GM11168 (cell line): Measurements from ENCODE around the gene NUP62.

Source experiments
- in situ Hi-C: fragments of 300-500 bp; cut with MboI; formaldehyde crosslinking; loops from one replicate; pipeline ENCODE4 v1.12.0; 2022; ENCODE audit warnings: low sequenced_read_pairs; ENCODE audit not compliant: unreplicated experiment

Gene NUP62

DNA sequence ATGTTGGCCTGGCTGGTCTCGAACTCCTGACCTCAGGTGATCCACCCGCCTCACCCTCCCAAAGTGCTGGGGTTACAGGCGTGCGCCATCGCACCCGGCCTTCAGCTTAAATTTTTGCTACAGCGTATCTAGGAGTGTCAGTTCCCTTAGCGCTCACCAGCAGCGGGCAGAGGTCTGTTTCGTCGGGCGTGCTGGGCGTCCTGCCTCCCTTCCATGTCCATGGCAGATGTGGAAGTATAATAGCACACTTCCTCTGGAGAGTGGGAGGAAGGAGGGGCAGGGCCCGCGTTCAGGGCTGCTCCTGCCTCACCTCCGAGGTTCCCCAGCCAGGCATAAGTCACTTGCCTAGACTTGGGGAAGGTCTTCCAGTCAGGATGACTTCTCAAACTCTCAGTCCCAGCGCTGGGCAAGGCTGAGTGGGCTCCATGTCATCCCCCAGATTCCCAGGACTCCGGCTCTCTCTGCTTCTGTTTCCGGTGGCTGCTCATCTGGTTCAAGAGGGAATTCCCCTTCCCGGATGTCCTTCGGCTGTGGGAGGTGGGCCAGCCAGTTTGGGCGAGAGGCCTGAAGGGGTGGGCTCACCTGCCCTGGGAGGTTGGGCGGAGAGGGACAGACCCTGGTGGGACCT is 42.2 kb downstream of the NUP62 start:
- in situ Hi-C loops: no loop called here

DNA sequence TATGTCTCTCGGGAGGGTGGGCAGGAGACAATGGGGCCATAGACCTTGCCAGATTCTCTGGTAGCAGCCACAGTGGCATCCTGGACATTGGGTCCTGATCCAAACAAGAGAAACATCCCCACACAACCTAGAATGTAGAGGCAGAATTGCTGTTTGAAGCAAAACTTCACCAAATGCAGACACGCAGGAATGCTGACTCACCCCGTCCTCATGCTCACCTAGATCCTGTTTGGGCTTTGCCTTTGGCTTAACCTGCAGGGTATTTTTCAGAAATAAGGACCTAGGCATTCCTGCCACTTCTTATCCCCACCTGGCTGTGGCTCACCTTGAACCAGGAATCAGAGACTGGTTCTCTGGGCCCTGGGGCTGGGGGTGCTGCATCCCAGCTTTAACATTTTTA is 44.5 kb downstream of the NUP62 start:
- in situ Hi-C loops: no loop called here

DNA sequence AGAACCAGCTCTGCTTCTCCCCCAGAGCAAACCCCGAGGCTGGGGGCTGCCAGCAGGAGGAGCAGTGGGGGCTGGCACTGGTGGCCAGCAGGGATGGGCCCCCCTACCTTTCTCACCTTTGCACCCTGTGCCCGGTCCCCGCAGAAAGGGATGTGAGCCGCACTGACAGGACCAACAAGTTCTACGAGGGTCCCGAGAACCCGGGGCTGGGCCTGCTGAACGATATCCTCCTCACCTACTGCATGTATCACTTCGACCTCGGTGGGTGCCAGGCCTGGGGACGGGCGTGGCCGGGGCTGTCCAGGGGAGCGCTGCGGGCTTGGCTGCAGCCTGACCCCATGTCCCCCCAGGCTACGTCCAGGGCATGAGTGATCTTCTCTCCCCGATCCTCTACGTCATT is 45.2 kb downstream of the NUP62 start:
- in situ Hi-C loops: no loop called here

- in situ Hi-C loops: no loop called here
These were observed 46.2 kb downstream of the NUP62 start for GRCh38 chr19:49883094-49883493.

DNA sequence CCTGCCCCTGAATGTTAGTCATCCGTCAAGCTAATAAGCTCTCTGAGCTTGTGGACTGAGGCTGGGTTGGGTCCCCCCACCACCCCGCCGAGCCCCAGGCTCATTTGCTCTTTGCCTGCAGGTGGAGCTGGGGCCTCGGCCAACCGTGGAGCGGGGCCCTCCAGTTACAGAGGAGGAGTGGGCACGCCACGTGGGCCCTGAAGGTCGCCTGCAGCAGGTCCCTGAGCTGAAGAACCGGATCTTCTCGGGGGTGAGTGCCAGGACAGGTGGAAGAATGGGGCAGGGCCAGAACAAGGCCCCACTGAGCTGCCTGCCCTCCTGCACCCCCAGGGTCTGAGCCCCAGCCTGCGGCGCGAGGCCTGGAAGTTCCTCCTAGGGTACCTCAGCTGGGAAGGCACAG is 46.7 kb downstream of the NUP62 start:
- in situ Hi-C loops: no loop called here

- in situ Hi-C loops: no loop called here
These were observed 47.5 kb downstream of the NUP62 start for GRCh38 chr19:49881672-49882394.

DNA sequence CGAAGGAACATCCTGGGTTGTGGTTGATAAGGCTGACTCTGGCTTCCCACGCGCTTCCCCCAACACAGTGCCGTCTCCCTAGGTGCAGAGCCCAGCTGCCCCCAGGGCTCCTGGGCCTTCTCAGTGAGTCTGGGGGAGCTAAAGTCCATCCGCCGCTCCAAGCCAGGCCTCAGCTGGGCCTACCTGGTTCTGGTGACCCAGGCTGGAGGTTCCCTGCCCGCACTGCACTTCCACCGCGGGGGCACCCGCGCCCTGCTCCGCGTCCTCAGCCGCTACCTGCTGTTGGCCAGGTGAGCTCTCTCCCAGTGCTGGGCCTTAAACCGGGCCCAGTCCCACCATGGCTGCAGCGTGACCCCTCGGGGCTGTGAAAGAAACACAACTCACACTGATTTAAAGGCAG is 48.1 kb downstream of the NUP62 start:
- in situ Hi-C loops: no loop called here

DNA sequence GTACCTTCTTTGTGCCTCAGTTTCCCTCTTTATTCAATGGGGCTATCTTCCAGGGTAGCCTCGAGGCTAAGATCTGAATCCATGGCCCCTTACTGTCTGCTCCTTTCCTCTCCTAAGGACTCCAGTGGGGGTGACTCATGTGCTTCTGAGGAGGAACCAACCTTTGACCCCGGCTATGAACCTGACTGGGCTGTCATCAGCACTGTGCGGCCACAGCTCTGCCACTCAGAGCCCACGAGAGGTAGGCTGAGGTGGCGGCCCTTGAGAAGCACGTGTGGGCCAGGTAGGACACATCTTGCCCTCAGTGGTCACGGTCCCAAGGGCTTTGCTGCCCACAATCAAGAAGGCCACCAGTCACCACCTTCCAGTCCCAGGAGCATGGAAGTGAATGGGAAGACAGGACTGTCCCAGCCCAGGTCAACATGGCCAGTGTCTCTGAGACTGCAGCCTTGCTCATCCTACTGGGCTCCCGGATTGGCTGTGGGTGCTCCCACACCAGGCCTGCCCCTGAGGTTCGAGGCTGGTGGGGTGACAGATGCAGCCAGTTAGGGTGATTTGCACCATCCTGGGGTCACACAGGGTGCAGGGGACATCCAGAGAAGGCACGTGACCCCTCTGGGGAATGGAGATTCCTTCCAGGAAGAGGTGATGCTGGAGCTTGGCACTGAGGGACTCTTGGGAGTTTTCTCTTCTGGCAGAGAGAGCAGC is 49.0 kb downstream of the NUP62 start:
- in situ Hi-C loops: no loop called here

DNA sequence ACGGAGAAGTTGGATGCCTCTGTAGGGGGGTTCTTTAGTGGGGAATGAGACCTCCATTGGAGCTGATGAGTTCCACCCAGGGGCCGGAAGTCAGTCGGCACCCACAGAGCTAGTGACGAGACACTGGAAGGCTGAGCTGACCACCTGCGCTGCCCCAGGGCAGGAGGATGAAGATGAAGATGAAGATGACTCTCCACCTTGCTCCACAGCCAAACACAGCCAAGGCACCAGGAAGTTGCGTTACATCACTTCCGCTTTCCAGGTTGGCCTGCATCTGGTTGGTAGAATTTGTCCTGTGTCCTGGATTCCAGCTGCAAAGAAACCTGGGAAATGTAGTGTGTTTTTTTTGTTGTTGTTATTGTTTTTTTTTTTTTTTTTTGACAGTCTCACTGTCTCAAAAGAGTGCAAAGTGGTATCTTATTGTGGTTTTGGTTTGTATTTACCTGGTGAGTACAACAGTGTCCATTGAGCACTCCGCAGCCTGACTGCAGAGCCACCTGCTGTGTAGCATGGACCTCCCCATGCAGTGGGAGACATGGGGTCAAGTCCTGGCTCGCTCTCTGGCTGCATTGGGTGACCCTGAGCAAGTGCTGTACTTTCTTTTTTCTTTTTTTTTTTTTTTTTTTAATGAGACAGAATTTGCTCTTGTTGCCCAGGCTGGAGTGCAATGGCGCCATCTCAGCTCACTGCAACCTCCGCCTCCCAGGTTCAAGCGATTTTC is 49.9 kb downstream of the NUP62 start:
- in situ Hi-C loops: no loop called here

- in situ Hi-C loops: no loop called here
These were observed 50.6 kb downstream of the NUP62 start for GRCh38 chr19:49878744-49879070.

GRCh38 chr19:49877879-49878743 is 51.2 kb downstream of the NUP62 start:
- in situ Hi-C loops: no loop called here

DNA sequence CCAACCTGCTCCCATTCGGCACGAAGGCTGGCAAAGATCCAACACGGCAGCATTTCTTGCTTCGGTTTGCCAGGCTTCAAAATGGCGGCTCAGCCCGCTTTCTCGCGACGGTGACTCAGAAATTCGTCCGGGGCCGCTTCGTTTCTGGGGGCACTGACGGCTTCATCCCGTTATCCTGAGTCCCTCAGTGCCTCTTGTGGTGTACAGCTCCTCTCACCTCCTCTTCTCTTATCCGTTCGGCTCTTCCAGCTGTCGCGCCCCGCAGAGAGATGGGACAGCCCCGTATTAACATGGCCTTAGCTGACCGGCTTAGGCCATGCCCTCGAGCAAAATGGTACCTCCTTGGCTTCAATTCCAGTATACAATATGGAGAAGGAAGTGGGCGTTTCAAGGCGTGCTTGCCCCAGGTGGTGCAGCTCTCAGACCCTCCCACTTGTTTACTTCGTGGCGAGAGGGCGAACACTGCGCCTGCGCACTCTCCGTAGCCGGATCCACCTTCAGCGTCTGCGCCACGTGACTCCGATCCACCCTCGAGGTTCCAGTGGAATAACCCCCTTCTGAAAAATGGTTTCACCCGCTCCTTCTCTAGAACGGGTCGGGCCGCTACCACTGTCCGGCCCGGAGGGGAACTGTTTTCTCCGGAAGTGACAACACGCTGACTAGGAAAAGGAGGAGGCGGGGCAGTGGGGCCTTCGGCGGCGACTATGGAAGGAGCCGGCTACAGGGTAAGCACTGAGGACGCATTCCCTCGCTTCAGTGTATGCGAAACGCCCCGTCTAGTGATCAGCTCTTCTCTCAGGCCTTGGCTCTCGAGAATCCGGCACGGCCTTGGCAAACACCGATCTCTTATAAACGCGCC is 52.1 kb downstream of the NUP62 start, which contains the start of the genes AKT1S1 and TBC1D17:
TSS of gene AKT1S1 (minus strand) at position 336 of the 859 bp plus-strand sequence. CDS start 4,060 bp downstream, outside the sequence.
TSS of gene TBC1D17 (plus strand) at position 683 of the 859 bp plus-strand sequence. CDS start at position 705, 22 bp downstream.
- in situ Hi-C loops: no loop called here

DNA sequence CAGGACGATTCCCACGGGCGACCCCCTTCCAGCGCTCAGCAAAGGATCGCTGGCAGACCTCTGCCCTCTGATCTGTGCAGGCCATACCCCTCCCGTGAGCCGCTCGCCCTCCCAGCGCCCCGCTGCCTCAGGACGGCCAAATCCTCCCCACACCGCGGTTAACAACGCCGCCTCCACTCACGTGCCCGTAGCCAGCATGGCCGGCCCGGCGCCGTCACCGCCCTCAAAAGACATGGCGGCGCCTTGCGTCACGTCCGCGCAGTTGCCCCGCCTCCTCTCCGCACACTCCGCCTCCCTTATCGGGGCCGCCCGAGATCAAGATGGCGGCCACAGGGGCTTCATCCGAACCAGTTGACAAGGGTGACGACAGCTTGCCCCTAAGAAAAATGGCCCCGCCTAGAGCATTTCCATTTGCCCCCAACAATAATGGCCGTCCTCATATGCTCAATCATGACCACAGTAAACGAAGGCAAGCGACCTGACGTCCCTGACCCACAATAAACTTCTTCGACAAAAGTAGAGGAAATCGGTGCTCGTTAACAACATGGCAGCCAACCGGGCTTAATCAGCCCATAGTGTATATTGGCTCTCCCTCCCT is 52.8 kb downstream of the NUP62 start:
- in situ Hi-C loops: no loop called here

- in situ Hi-C loops: no loop called here
These were observed 53.4 kb downstream of the NUP62 start for GRCh38 chr19:49875857-49876421.

GRCh38 chr19:49875177-49875576 is 54.1 kb downstream of the NUP62 start:
- in situ Hi-C loops: no loop called here

DNA sequence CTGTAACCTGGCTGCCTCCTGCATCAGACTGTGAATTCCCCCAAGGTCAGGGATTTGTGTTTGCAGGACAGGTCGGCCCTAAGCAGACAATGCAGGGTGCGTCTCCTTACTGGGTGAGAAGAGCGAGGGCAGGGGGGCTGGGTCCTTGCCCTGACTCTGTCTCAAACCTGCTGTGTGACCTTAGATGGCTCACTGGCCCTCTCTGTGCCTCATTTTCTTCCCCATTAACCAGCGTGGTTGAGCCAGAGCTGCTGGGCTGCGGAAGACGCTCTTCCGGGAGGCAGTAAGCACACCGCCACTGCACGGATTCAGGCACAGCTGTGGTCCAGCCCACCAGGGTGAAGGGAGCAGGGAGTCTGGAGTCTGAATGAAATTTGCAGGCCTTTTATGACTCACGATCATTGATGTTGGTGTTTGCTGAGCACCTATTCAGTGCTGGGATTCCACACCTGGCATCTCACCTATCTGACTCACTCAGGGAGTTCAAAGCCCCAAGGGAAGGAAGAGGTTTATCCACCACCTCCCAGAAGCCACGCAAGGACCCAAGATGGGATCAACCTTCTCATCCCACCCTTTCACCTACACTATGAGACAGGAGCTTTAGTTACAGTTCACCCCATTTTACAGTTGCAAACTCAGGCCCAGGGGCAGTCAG is 54.7 kb downstream of the NUP62 start:
- in situ Hi-C loops: no loop called here

DNA sequence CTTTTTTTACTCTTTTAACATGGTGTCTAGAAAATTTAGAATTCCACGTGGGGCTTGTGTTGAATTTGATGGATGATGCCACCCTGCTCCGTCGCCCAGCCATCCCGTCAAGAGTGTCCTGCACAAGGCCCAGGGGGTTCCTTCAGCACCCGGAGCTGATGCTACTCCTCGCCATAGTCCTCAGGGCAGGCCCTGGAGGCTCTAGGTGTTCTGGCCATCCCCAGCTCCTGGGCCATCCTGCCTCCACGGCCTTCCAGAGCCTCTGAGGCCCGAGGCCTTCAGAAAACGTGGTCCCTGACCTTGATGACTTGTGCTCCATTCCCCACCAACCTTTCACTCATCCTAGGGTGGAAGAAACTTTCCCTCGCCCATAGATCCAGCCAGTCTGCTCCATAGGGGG is 55.5 kb downstream of the NUP62 start:
- in situ Hi-C loops: no loop called here

DNA sequence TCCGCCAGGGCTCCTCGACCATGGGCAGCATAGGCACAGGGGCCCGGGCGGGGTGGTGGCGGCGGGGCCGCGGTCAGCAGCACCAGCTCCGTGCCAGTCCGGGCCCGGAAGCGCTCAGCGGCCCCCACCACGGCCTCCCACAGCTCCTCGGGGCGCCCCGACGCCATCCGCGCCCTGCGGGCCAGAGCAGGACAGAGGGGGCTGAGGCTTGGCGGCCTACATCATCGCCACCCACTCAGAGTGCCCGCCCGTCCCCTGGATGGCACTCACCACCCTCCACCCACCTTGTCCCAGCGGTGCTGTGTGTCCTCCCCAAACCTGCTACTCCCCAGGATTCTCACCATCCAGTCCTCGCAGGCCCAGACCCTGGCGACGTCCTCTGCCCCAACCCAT is 56.2 kb downstream of the NUP62 start:
- in situ Hi-C loops: no loop called here
